B cell (primary cell): ENCODE data around the gene KPNA3.

Experiments used
- EZH2 ChIP-seq: IDR thresholded peaks from 2 replicates; pipeline ENCODE4 v1.6.1; 2012; ENCODE audit warnings: borderline replicate concordance, low read depth, mild to moderate bottlenecking, moderate library complexity, low read length; ENCODE audit not compliant: insufficient read depth, poor library complexity, severe bottlenecking
- TF ChIP-seq, protein P1 (sequence below): fragments of 200-600 bp; IDR thresholded peaks from one replicate; pipeline ENCODE4 v1.8.0; 2022; ENCODE audit warnings: antibody characterized with exemption, mild to moderate bottlenecking

GRCh38 chr13:49827336-49827735 lies 34.9 kb upstream of the KPNA3 start:
- TF ChIP-seq, protein P1, sequence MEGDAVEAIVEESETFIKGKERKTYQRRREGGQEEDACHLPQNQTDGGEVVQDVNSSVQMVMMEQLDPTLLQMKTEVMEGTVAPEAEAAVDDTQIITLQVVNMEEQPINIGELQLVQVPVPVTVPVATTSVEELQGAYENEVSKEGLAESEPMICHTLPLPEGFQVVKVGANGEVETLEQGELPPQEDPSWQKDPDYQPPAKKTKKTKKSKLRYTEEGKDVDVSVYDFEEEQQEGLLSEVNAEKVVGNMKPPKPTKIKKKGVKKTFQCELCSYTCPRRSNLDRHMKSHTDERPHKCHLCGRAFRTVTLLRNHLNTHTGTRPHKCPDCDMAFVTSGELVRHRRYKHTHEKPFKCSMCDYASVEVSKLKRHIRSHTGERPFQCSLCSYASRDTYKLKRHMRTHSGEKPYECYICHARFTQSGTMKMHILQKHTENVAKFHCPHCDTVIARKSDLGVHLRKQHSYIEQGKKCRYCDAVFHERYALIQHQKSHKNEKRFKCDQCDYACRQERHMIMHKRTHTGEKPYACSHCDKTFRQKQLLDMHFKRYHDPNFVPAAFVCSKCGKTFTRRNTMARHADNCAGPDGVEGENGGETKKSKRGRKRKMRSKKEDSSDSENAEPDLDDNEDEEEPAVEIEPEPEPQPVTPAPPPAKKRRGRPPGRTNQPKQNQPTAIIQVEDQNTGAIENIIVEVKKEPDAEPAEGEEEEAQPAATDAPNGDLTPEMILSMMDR = no peak
- TF ChIP-seq EZH2 = no peak
